HepG2 (cell line): Measurements from ENCODE around the gene CD302. TPM values are rescaled to one million over a fixed set of nuclear protein-coding genes. Genes with fewer than 3 reads are reported as not detected.

Experiments used
- ATAC-seq: fragments of 200-7000 bp; cut with Tn5 transposase; 3 replicates; pipeline ENCODE4 v1.9.1; 2020; ENCODE audit warnings: mild to moderate bottlenecking, moderate library complexity
- BruUV-seq: library from RNA; stranded (reverse); fragments of 400-500 nt; replicated peaks from 2 replicates; lab custom pipeline; 2021; lab: Mats Ljungman, UMichigan
- CTCF ChIA-PET: fragments of 300-600 bp; formaldehyde crosslinking; extraction: SDS; loops from one replicate; lab custom pipeline; 2021; ENCODE audit warnings: low total read pairs, inconsistent platforms, low intra/inter-chr PET ratio; lab: Yijun Ruan, JAX
- POLR2A ChIA-PET: fragments of 350-600 bp; sonication (Branson Sonifier 250); formaldehyde crosslinking; loops from one replicate; lab custom pipeline; 2020; ENCODE audit warnings: antibody characterized with exemption, inconsistent platforms; lab: Yijun Ruan, JAX
- DNase-seq: peaks from one replicate; pipeline ENCODE4 v3.0.0-alpha.2; 2015; ENCODE audit warnings: low spot score
- FAIRE-seq: peaks from 3 replicates; lab custom pipeline; 2011; peaks lifted over from hg19 to GRCh38; lab: Jason Lieb, UNC
- H2AFZ ChIP-seq: one replicate; pipeline ENCODE4 v1.6.1; 2011; ENCODE audit warnings: low read length, inconsistent platforms
- H3K27ac ChIP-seq: fragments of 300-600 bp; 3 replicates; pipeline ENCODE4 v1.8.0; 2011; ENCODE audit warnings: mixed run types, mild to moderate bottlenecking, mixed read lengths, low read length, inconsistent platforms; ENCODE audit not compliant: insufficient read depth; ENCODE audit errors: extremely low read length
- H3K27me3 ChIP-seq, 2 experiments: fragments of 200-600 bp in 1 of 2; 2 replicates in 1 of 2; 3 replicates in 1 of 2; pipeline versions ENCODE4 v1.6.0 to v1.8.0; 2011; ENCODE audit warnings: low read length in 2 of 2, mild to moderate bottlenecking in 2 of 2, moderate library complexity in 2 of 2, inconsistent platforms in 1 of 2; ENCODE audit not compliant: insufficient read depth in 2 of 2, control insufficient read depth in 1 of 2
- H3K36me3 ChIP-seq, 2 experiments: fragments of 200-600 bp in 1 of 2; replicated peaks in 1 of 2; 2 replicates in 1 of 2; 3 replicates in 1 of 2; pipeline versions ENCODE4 v1.5.1 to v1.8.0; 2011; ENCODE audit warnings: low read length in 2 of 2, inconsistent platforms in 1 of 2; ENCODE audit not compliant: insufficient read depth in 2 of 2, control insufficient read depth in 1 of 2
- H3K4me1 ChIP-seq: 2 replicates; pipeline ENCODE4 v1.5.1; 2012; ENCODE audit warnings: low read length, inconsistent platforms; ENCODE audit not compliant: insufficient read depth
- H3K4me2 ChIP-seq: 2 replicates; pipeline ENCODE4 v1.6.0; 2011; ENCODE audit warnings: low read depth, low read length, inconsistent platforms
- H3K4me3 ChIP-seq, 3 experiments: fragments of 200-600 bp in 1 of 3; sonication (generic), shearing (Covaris generic) in 1 of 3; replicated peaks in 1 of 3; 2 replicates each; pipeline ENCODE4 v1.5.1; 2011 to 2016; ENCODE audit warnings: low read length in 3 of 3, inconsistent platforms in 2 of 3, low read depth in 2 of 3, mild to moderate bottlenecking in 2 of 3, control low read depth in 1 of 3, mixed read lengths in 1 of 3; ENCODE audit not compliant: insufficient read depth in 1 of 3
- H3K79me2 ChIP-seq: one replicate; pipeline ENCODE4 v1.6.1; 2011; ENCODE audit warnings: low read length, inconsistent platforms; ENCODE audit not compliant: insufficient read depth
- H3K9ac ChIP-seq: 2 replicates; pipeline ENCODE4 v1.6.0; 2011; ENCODE audit warnings: mild to moderate bottlenecking, low read depth, low read length, inconsistent platforms; ENCODE audit not compliant: insufficient read depth
- H3K9me3 ChIP-seq: 2 replicates; pipeline ENCODE4 v1.5.1; 2012; ENCODE audit warnings: mild to moderate bottlenecking, low read length
- H4K20me1 ChIP-seq: 2 replicates; pipeline ENCODE4 v1.6.0; 2011; ENCODE audit warnings: inconsistent platforms, mild to moderate bottlenecking, low read length, moderate library complexity; ENCODE audit not compliant: insufficient read depth
- DNMT3B ChIP-seq: conservative IDR thresholded peaks from 2 replicates; pipeline ENCODE4 v1.6.1; 2016; ENCODE audit warnings: missing biosample characterization, control low read depth
- JDP2 ChIP-seq: sonication (generic); formaldehyde crosslinking; IDR thresholded peaks from 2 replicates; pipeline ENCODE4 v1.8.1; 2022; ENCODE audit warnings: missing genetic modification reagents, borderline replicate concordance
- RCOR2 ChIP-seq: IDR thresholded peaks from 2 replicates; pipeline ENCODE4 v1.6.1; 2016; ENCODE audit warnings: missing biosample characterization, missing genetic modification reagents
- RORA ChIP-seq: sonication (generic); formaldehyde crosslinking; IDR thresholded peaks from 2 replicates; pipeline ENCODE4 v1.5.0; 2020; ENCODE audit warnings: mild to moderate bottlenecking, missing genetic modification reagents, moderate library complexity
- SOX5 ChIP-seq: IDR thresholded peaks from 2 replicates; pipeline ENCODE4 v1.6.1; 2016; ENCODE audit warnings: borderline replicate concordance
- SRF ChIP-seq: IDR thresholded peaks from 2 replicates; pipeline ENCODE4 v1.6.1; 2011; ENCODE audit warnings: mild to moderate bottlenecking, low read depth, low read length, moderate library complexity
- ZBTB39 ChIP-seq: sonication (generic); formaldehyde crosslinking; IDR thresholded peaks from 2 replicates; pipeline ENCODE4 v1.5.0; 2020; ENCODE audit warnings: missing genetic modification reagents
- ZBTB7B ChIP-seq: sonication (generic); formaldehyde crosslinking; IDR thresholded peaks from 2 replicates; pipeline ENCODE4 v1.4.0; 2020; ENCODE audit warnings: missing genetic modification reagents
- ZFP90 ChIP-seq: sonication (generic); formaldehyde crosslinking; IDR thresholded peaks from 2 replicates; pipeline ENCODE4 v1.8.0; 2022; ENCODE audit warnings: missing genetic modification reagents, mild to moderate bottlenecking, inconsistent platforms, borderline replicate concordance
- ZNF20 ChIP-seq: sonication (generic); formaldehyde crosslinking; IDR thresholded peaks from 2 replicates; pipeline ENCODE4 v1.4.0; 2020; ENCODE audit warnings: mild to moderate bottlenecking, moderate library complexity, missing genetic modification reagents
- ZNF383 ChIP-seq: sonication (generic); formaldehyde crosslinking; IDR thresholded peaks from 2 replicates; pipeline ENCODE4 v1.4.0; 2020; ENCODE audit warnings: missing genetic modification reagents, mild to moderate bottlenecking, borderline replicate concordance
- ZNF432 ChIP-seq: sonication (generic); formaldehyde crosslinking; IDR thresholded peaks from 2 replicates; pipeline ENCODE4 v1.5.0; 2020; ENCODE audit warnings: missing genetic modification reagents, mild to moderate bottlenecking, borderline replicate concordance
- ZNF547 ChIP-seq: sonication (generic); formaldehyde crosslinking; IDR thresholded peaks from 2 replicates; pipeline ENCODE4 v1.5.1; 2020; ENCODE audit warnings: mild to moderate bottlenecking, missing genetic modification reagents
- ZNF564 ChIP-seq: sonication (generic); formaldehyde crosslinking; IDR thresholded peaks from 2 replicates; pipeline ENCODE4 v1.8.1; 2023; ENCODE audit warnings: mild to moderate bottlenecking, missing genetic modification reagents
- ZNF749 ChIP-seq: sonication (generic); formaldehyde crosslinking; IDR thresholded peaks from 2 replicates; pipeline ENCODE4 v1.8.0; 2022; ENCODE audit warnings: mild to moderate bottlenecking, missing genetic modification reagents, moderate library complexity, borderline replicate concordance
- ZNF816 ChIP-seq: sonication (generic); formaldehyde crosslinking; IDR thresholded peaks from 2 replicates; pipeline ENCODE4 v1.8.0; 2022; ENCODE audit warnings: missing genetic modification reagents, mild to moderate bottlenecking, borderline replicate concordance
- WGBS: methylation state at CpG from one replicate; pipeline ENCODE4 v1.1.6; 2017; ENCODE audit warnings: low lambda C conversion rate; 5-methylcytosine and 5-hydroxymethylcytosine counted together
- in situ Hi-C: cut with HindIII; loops from 2 replicates; pipeline ENCODE4 v1.10.0; 2017; ENCODE audit warnings: low pct_unique_long_range_greater_than_20kb; ENCODE audit not compliant: extremely low pct_ligation_motif_present
- intact Hi-C: fragments of 100-400 bp; cut with micrococcal nuclease; formaldehyde crosslinking; loops from one replicate; pipeline ENCODE4 v1.10.0; 2022; ENCODE audit not compliant: unreplicated experiment
- polyA plus RNA-seq, 8 experiments: library from polyadenylated mRNA; depleted of rRNA in 3 of 8; stranded (reverse) in 7 of 8; unstranded in 1 of 8; fragments of >200 nt; fragmentation: Illumina TruSeq in 4 of 8; extraction: Trizol in 4 of 8; gene quantifications; 2 replicates each; pipeline versions ENCODE4 v1.2.1 to v1.2.3, GENCODE V29; 2011 to 2016; ENCODE audit warnings: low read depth in 4 of 8, missing spikeins in 1 of 8, mixed read lengths in 1 of 8; ENCODE audit not compliant: insufficient read depth in 1 of 8
- total RNA-seq, 5 experiments: library from RNA; depleted of rRNA; stranded (reverse); fragments of >200 nt; fragmentation: Illumina TruSeq; extraction: Trizol; gene quantifications; 2 replicates each; pipeline ENCODE4 v1.2.3, GENCODE V29; 2016; ENCODE audit warnings: low read depth in 1 of 5
- TF ChIP-seq, protein P1 (sequence below): sonication (generic); formaldehyde crosslinking; IDR thresholded peaks from 2 replicates; pipeline ENCODE4 v1.4.0; 2020; ENCODE audit warnings: missing genetic modification reagents, low read depth, mild to moderate bottlenecking, borderline replicate concordance

The CD302 gene
- total and polyA plus RNA-seq, 2 of the 13 experiments (the other 11 are each of a cell fraction or from before 2014, with no cell fraction given) = 8.0 to 15.6 TPM

DNA sequence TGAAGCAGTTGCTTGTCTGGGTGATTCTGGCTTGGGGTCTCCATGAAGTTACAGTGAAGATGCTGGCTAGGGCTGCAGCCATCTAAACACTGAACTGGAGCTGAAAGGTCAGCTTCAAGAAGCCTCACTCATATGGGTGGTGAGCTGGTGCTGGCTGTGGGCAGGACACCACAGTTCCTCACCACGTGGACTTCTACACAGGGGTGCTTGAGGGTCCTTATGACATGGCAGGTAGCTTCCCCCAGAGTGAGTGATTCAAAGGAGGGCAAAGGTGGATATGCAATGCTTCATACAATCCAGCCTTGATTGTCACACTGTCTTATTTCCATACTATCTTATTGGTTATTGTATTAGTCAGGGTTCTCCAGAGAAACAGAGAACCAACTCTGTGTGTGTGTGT lies 6.0 kb downstream of the CD302 start:
- ATAC-seq = no peak
- no TSS peak for BruUV-seq
- no peaks in the 10 kb centered on the region for H3K27me3 ChIP-seq
- no peak overlapping the region for H3K9ac ChIP-seq
- POLR2A ChIA-PET = no interaction called here
- no peak for TF ChIP-seq ZNF20 (CRISPR knock-in tag)
- no peak for TF ChIP-seq ZNF547 (CRISPR knock-in tag)
- TF ChIP-seq ZBTB39 (CRISPR knock-in tag) = no peak
- TF ChIP-seq SOX5 (CRISPR knock-in tag) = no peak
- TF ChIP-seq ZNF564 (CRISPR knock-in tag) = no peak
- TF ChIP-seq, protein P1, sequence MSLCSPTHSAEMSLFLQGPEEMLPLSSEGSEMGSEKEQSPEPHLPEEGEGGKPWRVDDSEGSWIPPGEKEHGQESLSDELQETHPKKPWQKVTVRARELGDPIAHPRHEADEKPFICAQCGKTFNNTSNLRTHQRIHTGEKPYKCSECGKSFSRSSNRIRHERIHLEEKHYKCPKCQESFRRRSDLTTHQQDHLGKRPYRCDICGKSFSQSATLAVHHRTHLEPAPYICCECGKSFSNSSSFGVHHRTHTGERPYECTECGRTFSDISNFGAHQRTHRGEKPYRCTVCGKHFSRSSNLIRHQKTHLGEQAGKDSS (CRISPR knock-in tag) = no peak
- TF ChIP-seq SRF = no peak
- no peak for TF ChIP-seq RORA (CRISPR knock-in tag)
- TF ChIP-seq ZNF749 = no peak
- TF ChIP-seq ZNF383 (CRISPR knock-in tag) = no peak
- TF ChIP-seq ZNF432 (CRISPR knock-in tag) = no peak
- TF ChIP-seq ZBTB7B = no peak
- TF ChIP-seq ZFP90 = no peak
- no peak for TF ChIP-seq DNMT3B (CRISPR knock-in tag)
- TF ChIP-seq ZNF816 = no peak
- no peak for TF ChIP-seq JDP2 (CRISPR knock-in tag)
- no peak for TF ChIP-seq RCOR2 (CRISPR knock-in tag)
- TF ChIP-seq, all 625 proteins: peak for 0
- intact Hi-C loops = loop anchor here (10.0 kb wide), 1 partner anchor 177 kb away; the partner anchor contains the start of gene BAZ2B
- Histone ChIP-seq H3K36me3 (no peaks in the 10 kb centered on the region), H3K79me2 (peaks cover 11% of the 10 kb centered on the region), H3K27ac (no peak overlapping the region), H3K4me1 (peaks cover 19% of the 10 kb centered on the region), H3K4me2 (no peak overlapping the region), H4K20me1 (no peaks in the 10 kb centered on the region), H2AFZ (no peak overlapping the region), H3K9me3 (no peaks in the 10 kb centered on the region), H3K4me3 (no peak overlapping the region)
- FAIRE-seq (no peak), DNase-seq (no peak)
- WGBS = 88% methylated on average over 1 of the region's 1 CpG
- in situ Hi-C loops = no loop called here
- CTCF ChIA-PET = no interaction called here
